ENCODE results near the gene OPRL1.

DNA sequence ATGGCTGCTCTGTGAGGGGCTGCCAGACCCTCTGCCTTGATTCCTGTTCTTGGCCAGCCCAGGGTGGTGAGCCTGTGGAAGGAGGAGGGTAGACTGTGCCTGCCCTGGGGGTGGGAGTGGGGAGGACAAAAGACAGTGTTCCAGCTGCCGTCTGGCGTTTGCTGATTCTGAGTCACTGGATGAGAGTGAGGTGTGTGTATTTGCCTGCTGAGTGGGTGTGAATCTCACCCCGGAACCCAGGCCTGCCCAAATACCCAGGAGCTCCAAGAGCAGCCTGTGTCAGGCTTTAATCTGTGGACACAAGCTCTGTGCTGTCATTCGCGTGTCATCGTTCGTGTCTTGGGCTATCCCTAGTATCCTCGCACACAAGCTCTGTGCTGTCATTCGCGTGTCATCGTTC is 6.9 kb downstream of the OPRL1 start:
- no peak for TF ChIP-seq POLR2AphosphoS5 (IDR thresholded peaks at IDR 0.05)
- TF ChIP-seq, protein P1, sequence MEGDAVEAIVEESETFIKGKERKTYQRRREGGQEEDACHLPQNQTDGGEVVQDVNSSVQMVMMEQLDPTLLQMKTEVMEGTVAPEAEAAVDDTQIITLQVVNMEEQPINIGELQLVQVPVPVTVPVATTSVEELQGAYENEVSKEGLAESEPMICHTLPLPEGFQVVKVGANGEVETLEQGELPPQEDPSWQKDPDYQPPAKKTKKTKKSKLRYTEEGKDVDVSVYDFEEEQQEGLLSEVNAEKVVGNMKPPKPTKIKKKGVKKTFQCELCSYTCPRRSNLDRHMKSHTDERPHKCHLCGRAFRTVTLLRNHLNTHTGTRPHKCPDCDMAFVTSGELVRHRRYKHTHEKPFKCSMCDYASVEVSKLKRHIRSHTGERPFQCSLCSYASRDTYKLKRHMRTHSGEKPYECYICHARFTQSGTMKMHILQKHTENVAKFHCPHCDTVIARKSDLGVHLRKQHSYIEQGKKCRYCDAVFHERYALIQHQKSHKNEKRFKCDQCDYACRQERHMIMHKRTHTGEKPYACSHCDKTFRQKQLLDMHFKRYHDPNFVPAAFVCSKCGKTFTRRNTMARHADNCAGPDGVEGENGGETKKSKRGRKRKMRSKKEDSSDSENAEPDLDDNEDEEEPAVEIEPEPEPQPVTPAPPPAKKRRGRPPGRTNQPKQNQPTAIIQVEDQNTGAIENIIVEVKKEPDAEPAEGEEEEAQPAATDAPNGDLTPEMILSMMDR (IDR thresholded peaks at IDR 0.05) = no peak
